ENCODE results near the gene MAGIX.
"Not testable (repeated sequence)": the region's sequence is repeated elsewhere in the genome, so short reads cannot be mapped to it uniquely, and the experiment has no call there.

DNA sequence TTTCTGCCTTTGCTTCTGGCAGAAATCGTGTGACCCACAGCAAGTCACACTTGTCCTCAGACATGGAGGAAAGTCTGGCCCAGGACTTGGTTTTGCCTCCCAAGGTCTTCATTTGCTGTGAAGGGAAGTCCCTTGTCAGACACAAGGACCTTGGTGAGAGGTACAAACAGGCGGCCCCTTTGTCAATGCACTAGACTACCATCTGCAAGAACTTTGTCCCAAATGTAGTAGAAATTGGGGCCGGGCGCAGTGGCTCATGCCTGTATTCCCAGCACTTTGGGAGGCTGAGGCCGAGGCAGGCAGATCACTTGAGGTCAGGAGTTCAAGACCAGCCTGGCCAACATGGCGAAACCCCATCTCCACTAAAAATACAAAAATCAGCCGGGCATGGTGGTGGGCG, 11.0 kb downstream of the MAGIX start:
- TF ChIP-seq, protein P1, sequence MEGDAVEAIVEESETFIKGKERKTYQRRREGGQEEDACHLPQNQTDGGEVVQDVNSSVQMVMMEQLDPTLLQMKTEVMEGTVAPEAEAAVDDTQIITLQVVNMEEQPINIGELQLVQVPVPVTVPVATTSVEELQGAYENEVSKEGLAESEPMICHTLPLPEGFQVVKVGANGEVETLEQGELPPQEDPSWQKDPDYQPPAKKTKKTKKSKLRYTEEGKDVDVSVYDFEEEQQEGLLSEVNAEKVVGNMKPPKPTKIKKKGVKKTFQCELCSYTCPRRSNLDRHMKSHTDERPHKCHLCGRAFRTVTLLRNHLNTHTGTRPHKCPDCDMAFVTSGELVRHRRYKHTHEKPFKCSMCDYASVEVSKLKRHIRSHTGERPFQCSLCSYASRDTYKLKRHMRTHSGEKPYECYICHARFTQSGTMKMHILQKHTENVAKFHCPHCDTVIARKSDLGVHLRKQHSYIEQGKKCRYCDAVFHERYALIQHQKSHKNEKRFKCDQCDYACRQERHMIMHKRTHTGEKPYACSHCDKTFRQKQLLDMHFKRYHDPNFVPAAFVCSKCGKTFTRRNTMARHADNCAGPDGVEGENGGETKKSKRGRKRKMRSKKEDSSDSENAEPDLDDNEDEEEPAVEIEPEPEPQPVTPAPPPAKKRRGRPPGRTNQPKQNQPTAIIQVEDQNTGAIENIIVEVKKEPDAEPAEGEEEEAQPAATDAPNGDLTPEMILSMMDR (IDR thresholded peaks at IDR 0.05) = not testable (repeated sequence)
- not testable (repeated sequence) for TF ChIP-seq POLR2A (IDR thresholded peaks at IDR 0.05)

Data from testis (tissue), 2 donors.